Renal cortex interstitium (tissue), 11 donors: Measurements from ENCODE around the gene FES. TPM values are rescaled to one million over a fixed set of nuclear protein-coding genes. Genes with fewer than 3 reads are reported as not detected.
A peak's percentile ranks its signal among the peaks of the same experiment; 100 is the strongest.
"Not testable (repeated sequence)": the region's sequence is repeated elsewhere in the genome, so short reads cannot be mapped to it uniquely, and the experiment has no call there.

Experiments
- DNase-seq, 11 donors: peaks; one replicate each; pipeline ENCODE4 v3.0.0-alpha.2; 2013; ENCODE audit warnings: low read depth in 9 of 11, low spot score in 4 of 11; ENCODE audit errors: extremely low read depth in 1 of 11
- polyA plus RNA-seq, 3 donors: library from polyadenylated mRNA; unstranded; fragments of 120-200 nt; gene quantifications; one replicate each; pipeline ENCODE4 v1.2.1, GENCODE V29; 2013; ENCODE audit not compliant: insufficient read length in 3 of 3

Gene FES
- polyA plus RNA-seq, 3 donors = 11.3 to 20.4 (median 18.9) TPM

DNA sequence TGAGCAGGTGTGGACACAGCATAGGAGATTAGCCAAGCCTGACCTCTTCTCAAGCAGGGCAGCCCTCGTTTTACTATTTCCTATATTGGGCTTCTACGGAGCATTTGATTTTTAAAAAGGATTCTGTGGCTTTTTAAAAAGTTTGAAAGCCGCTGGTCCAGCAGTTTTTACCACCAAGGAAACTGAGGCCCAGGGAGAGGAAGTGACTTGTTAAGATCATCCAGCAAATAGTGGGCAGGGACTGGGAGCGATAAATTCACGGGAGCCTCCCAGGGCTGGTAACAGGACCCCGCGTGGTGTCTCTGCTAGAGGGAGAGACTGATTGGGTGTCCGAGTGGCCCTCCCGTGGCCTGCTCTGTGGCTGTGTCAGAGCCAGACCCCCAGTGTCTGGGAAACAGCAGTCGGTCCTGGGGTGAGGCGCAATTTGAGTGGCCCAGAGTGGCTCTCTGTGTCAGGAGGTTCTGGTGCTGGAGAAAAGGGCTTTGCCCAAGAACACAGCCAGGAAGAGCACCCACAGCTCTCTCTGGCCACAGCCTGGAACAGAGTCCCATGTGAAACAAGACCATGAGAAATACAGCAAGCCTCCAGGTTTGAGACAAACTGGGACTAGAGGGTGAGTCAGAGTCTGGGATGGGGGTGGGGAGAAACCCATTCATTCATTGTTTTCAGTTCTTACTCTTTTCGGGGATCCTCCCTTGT is 11.7 kb upstream of the FES start:
- no peak for DNase-seq

DNA sequence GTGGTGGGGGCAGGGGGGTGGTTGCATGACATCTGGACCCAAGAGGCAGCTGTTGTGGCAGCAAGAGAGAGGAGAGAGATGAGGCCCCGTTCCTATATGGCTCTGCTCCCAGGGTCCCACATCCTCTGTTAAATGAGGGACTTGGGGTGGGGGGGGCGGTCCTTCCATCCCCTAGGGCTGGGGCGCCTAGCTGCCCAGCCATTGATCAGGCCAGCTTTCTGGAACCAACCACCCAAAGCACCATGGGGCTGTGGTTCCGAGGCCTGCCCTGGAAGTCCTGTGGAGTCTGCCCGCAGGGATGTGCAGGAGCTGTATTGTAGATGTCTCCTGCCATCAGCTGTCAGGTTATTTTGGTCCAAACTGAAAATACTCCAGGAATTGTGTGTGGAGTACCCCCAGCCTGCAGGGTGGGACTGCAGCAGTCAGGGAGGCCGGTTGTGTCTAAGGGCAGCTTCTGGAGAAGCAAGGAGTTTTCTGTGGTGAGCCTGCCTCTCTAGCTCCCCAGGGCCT is 10.8 kb upstream of the FES start:
- no peak for DNase-seq

GRCh38 chr15:90873998-90874605 is 10.2 kb upstream of the FES start:
- DNase-seq = peak in 2 of 11 donors; percentile 32 to 64

DNA sequence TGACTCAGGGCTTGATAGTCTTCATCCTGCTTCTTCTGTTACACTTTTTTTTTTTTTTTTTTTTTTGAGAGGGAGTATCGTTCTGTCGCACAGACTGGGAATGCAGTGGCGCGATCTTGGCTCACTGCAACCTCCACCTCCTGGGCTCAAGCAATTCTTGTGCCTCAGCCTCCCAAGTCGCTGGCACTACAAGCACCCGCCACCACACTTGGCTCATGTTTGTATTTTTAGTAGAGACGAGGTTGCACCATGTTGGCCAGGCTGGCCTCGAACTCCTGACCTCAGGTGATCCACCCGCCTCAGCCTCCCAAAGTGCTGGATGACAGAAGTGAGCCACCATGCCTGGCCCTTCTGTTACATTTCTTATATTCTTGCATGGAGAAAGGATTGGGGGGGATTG is 9.3 kb upstream of the FES start:
- DNase-seq = not testable (repeated sequence)

- no peak for DNase-seq
These were observed 8.7 kb upstream of the FES start for GRCh38 chr15:90875549-90875981.

DNA sequence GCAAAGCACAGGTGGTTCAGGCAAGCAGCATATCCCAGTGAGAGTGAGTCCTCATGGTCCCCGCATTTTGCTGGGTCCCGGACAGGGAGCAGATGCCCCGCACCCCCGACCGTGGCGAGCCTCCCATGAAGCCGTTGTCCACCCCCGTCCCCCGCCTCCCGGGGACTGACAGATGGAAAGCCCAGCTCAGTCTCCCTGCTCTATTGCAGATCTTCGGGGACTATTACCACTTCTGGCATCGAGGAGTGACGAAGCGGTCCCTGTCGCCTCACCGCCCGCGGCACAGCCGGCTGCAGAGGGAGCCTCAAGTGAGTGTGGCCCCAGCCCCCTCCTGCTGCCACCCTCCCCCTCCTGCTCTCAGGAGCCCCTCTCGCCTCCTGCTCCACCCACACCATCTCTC is 8.3 kb upstream of the FES start:
- no peak for DNase-seq

- no peak for DNase-seq
These were observed 7.7 kb upstream of the FES start for GRCh38 chr15:90876512-90877170.

- DNase-seq = no peak
These were observed 7.0 kb upstream of the FES start for GRCh38 chr15:90877315-90877714.

- no peak for DNase-seq
These were observed 6.3 kb upstream of the FES start for GRCh38 chr15:90877996-90878395.

- no peak for DNase-seq
These were observed 5.6 kb upstream of the FES start for GRCh38 chr15:90878660-90879059.

DNA sequence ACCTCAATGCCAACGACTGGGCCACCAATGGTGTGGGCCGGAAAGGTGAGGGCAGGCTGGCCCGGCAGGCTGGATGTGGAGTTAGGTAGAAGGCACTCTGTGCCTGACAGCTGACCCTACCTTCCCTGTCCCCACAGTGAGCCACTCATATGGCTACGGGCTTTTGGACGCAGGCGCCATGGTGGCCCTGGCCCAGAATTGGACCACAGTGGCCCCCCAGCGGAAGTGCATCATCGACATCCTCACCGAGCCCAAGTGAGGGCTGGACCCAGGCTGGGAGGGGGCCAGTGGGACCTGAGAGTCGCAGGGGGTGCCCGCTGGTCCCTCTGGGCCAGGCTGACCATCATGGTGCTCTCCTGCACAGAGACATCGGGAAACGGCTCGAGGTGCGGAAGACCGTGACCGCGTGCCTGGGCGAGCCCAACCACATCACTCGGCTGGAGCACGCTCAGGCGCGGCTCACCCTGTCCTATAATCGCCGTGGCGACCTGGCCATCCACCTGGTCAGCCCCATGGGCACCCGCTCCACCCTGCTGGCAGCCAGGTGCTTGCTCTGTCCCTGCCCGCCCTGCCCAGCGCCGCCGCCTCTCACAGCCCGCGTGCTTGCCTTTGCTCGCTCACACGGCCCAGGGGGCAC is 4.5 kb upstream of the FES start:
- no peak for DNase-seq

- no peak for DNase-seq
These were observed 3.7 kb upstream of the FES start for GRCh38 chr15:90880381-90881145.

GRCh38 chr15:90881181-90881977 is 2.9 kb upstream of the FES start:
- no peak for DNase-seq

DNA sequence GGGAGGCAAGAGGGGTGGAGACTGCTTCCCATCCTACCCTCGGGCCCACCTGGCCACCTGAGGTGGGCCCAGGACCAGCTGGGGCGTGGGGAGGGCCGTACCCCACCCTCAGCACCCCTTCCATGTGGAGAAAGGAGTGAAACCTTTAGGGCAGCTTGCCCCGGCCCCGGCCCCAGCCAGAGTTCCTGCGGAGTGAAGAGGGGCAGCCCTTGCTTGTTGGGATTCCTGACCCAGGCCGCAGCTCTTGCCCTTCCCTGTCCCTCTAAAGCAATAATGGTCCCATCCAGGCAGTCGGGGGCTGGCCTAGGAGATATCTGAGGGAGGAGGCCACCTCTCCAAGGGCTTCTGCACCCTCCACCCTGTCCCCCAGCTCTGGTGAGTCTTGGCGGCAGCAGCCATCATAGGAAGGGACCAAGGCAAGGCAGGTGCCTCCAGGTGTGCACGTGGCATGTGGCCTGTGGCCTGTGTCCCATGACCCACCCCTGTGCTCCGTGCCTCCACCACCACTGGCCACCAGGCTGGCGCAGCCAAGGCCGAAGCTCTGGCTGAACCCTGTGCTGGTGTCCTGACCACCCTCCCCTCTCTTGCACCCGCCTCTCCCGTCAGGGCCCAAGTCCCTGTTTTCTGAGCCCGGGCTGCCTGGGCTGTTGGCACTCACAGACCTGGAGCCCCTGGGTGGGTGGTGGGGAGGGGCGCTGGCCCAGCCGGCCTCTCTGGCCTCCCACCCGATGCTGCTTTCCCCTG is 2.2 kb upstream of the FES start:
- no peak for DNase-seq

DNA sequence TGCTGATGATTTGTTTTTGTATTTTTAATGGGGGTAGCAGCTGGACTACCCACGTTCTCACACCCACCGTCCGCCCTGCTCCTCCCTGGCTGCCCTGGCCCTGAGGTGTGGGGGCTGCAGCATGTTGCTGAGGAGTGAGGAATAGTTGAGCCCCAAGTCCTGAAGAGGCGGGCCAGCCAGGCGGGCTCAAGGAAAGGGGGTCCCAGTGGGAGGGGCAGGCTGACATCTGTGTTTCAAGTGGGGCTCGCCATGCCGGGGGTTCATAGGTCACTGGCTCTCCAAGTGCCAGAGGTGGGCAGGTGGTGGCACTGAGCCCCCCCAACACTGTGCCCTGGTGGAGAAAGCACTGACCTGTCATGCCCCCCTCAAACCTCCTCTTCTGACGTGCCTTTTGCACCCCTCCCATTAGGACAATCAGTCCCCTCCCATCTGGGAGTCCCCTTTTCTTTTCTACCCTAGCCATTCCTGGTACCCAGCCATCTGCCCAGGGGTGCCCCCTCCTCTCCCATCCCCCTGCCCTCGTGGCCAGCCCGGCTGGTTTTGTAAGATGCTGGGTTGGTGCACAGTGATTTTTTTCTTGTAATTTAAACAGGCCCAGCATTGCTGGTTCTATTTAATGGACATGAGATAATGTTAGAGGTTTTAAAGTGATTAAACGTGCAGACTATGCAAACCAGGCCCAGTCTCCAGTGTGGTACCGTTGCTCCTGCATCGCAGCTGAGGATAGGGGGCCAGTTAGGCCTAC is 1.4 kb upstream of the FES start:
- DNase-seq = no peak

- no peak for DNase-seq
These were observed 753 bp upstream of the FES start for GRCh38 chr15:90883526-90883975.
